ENCODE measurements around the gene ZBTB7C. TPM values are rescaled to one million over a fixed set of nuclear protein-coding genes. Genes with fewer than 3 reads are reported as not detected.
A peak's percentile ranks its signal among the peaks of the same experiment; 100 is the strongest.

The ZBTB7C gene
- total RNA-seq, 2 experiments from 2014 or later, result 0.09 TPM; not detected in 1

- peaks cover 64% of the 10 kb centered on the region for H3K27me3 Mint-ChIP-seq
Measured at GRCh38 chr18:48011926-48012465, 397.2 kb downstream of the ZBTB7C start.

GRCh38 chr18:48010264-48010663 is 398.9 kb downstream of the ZBTB7C start:
- Mint-ChIP-seq H3K9me3 (ENCODE audit: low read depth) (no peaks in the 10 kb centered on the region), H3K4me1 (peaks cover 18% of the 10 kb centered on the region), H3K36me3 (peaks cover 1% of the 10 kb centered on the region), H3K4me3 (no peak overlapping the region), H3K27me3 (peaks cover 61% of the 10 kb centered on the region), H3K27ac (no peak overlapping the region)
- DNase-seq (no peak), ATAC-seq (no peak)
- CTCF ChIA-PET, result no interaction called here

More at GRCh38 chr18:48011926-48012465, 397.2 kb downstream of the ZBTB7C start:
- Mint-ChIP-seq H3K36me3 (peaks cover 1% of the 10 kb centered on the region), H3K27ac (no peak overlapping the region), H3K4me3 (no peak overlapping the region), H3K9me3 (ENCODE audit: low read depth) (no peaks in the 10 kb centered on the region), H3K4me1 (peaks cover 18% of the 10 kb centered on the region)
- DNase-seq (no peak), ATAC-seq (no peak)
- CTCF ChIA-PET, result interaction anchor here (1.7 kb wide), 1 partner anchor 240 kb away, joined by 5 read pairs; no protein-coding TSS in a partner anchor

DNA sequence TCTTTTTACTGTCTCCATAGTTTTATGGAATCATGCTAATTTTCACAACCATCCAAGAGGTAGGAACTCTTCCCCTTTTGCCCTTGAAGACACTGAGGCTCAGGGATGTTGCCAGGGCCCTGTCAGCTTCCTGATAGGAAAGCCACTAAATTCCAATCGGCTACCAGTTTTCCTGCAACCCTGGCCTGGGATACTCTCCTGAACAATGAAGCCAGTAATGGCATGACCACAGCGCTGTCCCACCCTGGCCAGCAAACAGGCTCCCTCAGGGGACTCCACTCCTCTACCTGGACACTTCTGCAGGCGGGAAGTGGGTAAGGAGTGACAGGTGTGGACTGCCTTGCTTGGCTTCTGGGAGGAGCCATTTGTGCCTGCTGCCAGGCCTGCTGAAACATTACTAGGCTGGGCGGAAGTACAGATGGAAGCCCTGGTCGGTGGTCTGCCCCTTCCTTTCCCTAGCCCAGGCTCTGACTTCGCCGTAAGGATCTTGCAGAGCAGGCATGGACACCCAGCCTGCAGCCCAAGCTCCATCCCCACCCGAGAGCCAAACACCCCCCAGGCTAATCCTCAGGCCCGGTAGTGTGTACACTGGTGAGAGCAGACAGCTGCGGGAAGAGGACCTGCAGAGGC is 400.0 kb downstream of the ZBTB7C start:
- no peak for DNase-seq
- CTCF ChIA-PET, result interaction anchor here (2.3 kb wide), 1 partner anchor 12 kb away, joined by 16 read pairs; no protein-coding TSS in a partner anchor

GRCh38 chr18:48007955-48008701 is 401.1 kb downstream of the ZBTB7C start:
- Mint-ChIP-seq H3K9me3 (ENCODE audit: low read depth) (no peaks in the 10 kb centered on the region), H3K4me1 (peaks cover 14% of the 10 kb centered on the region), H3K36me3 (no peaks in the 10 kb centered on the region), H3K4me3 (peak overlapping the region; percentile 51), H3K27me3 (peaks cover 44% of the 10 kb centered on the region), H3K27ac (no peak overlapping the region)
- CTCF ChIA-PET, result interaction anchor here (0.7 to 2.4 kb wide), 6 partner anchors 9 to 235 kb away, joined by 3 to 16 read pairs (median 6); no protein-coding TSS in a partner anchor
- ATAC-seq (peak; percentile 83), DNase-seq (no peak)

More for the DNA sequence above, 400.0 kb downstream of the ZBTB7C start:
- no peaks in the 10 kb centered on the region for H3K9me3 Mint-ChIP-seq (ENCODE audit: low read depth)
- H3K27ac Mint-ChIP-seq, result no peak overlapping the region
- no peak overlapping the region for H3K4me3 Mint-ChIP-seq
- no peak for ATAC-seq
- peaks cover 18% of the 10 kb centered on the region for H3K4me1 Mint-ChIP-seq
- H3K27me3 Mint-ChIP-seq, result peaks cover 54% of the 10 kb centered on the region
- H3K36me3 Mint-ChIP-seq, result no peaks in the 10 kb centered on the region

DNA sequence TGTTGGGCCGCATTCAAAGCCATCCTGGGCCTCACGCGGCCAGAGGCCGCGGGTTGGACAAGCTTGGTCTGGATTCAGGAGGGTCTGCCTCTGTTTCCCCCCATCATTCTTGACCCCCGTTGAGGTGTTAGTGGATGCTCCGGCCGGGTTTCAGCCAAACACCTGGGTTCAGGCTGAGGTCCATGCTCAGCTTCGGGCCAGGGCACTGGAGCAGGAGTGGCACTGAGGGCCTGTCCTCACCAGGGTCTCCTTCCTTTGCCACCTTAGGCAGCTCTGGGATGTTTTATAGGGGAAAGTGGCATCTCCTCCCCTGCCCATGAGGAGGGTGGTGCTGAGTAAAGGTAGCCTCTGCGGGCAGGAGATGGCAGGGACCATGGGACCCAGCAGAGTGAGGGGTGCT is 401.8 kb downstream of the ZBTB7C start:
- DNase-seq (no peak), ATAC-seq (no peak)
- Mint-ChIP-seq H3K9me3 (ENCODE audit: low read depth) (no peaks in the 10 kb centered on the region), H3K27me3 (peaks cover 40% of the 10 kb centered on the region), H3K4me3 (no peak overlapping the region), H3K27ac (no peak overlapping the region), H3K36me3 (no peaks in the 10 kb centered on the region), H3K4me1 (peaks cover 10% of the 10 kb centered on the region)
- CTCF ChIA-PET, result interaction anchor here (0.7 to 2.4 kb wide), 7 partner anchors 9 to 234 kb away, joined by 3 to 16 read pairs (median 5); no protein-coding TSS in a partner anchor

DNA sequence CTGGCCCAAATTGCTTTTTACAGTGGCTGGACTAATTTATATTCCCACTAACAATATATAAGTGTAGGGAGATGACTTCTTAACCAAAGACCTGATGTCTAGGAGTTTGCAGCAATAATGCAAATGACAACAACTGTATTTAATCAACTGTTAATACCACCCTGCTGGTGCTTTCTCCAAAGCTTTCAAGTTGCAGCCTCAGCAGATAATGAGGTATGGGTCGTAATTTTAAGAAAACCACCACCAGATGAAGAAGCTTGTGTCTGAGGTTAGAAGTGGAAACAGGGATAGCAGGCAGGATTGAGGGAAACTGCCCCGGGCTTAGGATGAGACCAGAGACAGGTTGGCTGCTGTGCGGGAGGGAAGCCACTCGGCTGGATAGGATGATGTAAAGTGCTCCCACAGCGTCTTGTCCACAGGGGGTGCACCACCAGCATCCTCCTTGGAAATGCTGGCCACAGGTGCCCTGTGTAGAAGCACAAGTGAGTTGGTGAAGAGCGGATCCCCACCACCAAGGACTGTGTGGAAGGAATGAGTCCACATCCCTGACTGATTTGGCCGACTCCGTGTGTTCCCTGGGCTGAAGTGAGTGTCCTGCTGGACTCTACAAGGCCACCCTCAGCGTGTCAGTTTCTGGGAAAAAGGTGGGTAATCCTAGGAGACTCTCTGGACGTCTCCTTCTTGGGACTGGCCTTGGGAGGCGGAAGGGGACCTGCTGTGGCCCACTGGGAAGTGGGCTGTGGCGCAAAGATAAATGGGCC is 402.6 kb downstream of the ZBTB7C start:
- H3K27ac Mint-ChIP-seq, result no peak overlapping the region

DNA sequence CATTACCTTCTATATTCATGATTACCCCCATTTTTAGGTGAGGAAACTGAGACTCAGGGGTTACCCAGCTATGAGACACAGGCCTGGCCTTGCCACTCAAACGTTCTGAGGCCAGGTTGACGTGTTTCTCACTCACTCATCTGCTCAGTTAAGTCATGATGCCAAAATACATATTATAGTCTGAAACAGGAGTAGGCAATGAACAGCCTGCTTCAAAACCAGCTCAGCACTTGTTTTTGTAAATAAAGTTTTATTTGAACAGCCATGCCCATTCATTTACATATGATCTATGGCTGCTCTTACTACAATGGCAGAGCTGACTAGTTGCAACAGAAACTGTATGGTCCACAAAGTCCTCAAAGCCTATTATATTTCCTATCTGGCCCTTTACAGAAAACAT is 404.6 kb downstream of the ZBTB7C start:
- peaks cover 19% of the 10 kb centered on the region for H3K27me3 Mint-ChIP-seq
- peaks cover 2% of the 10 kb centered on the region for H3K4me1 Mint-ChIP-seq
- H3K4me3 Mint-ChIP-seq, result no peak overlapping the region
- DNase-seq (no peak), ATAC-seq (no peak)
- CTCF ChIA-PET, result interaction anchor here (0.7 kb wide), 1 partner anchor 26 kb away, joined by 3 read pairs; no protein-coding TSS in a partner anchor
- no peaks in the 10 kb centered on the region for H3K9me3 Mint-ChIP-seq (ENCODE audit: low read depth)
- H3K36me3 Mint-ChIP-seq, result no peaks in the 10 kb centered on the region
- no peak overlapping the region for H3K27ac Mint-ChIP-seq

More for the DNA sequence above, 402.6 kb downstream of the ZBTB7C start:
- no peak overlapping the region for H3K4me3 Mint-ChIP-seq
- DNase-seq (no peak), ATAC-seq (no peak)
- no peaks in the 10 kb centered on the region for H3K9me3 Mint-ChIP-seq (ENCODE audit: low read depth)
- peaks cover 3% of the 10 kb centered on the region for H3K4me1 Mint-ChIP-seq
- H3K36me3 Mint-ChIP-seq, result no peaks in the 10 kb centered on the region
- CTCF ChIA-PET, result interaction anchor here (0.6 to 2.4 kb wide), 6 partner anchors 9 to 234 kb away, joined by 3 to 16 read pairs (median 6); no protein-coding TSS in a partner anchor
- peaks cover 35% of the 10 kb centered on the region for H3K27me3 Mint-ChIP-seq

GRCh38 chr18:48003426-48004349 is 405.5 kb downstream of the ZBTB7C start:
- Mint-ChIP-seq H3K27me3 (peaks cover 10% of the 10 kb centered on the region), H3K36me3 (no peaks in the 10 kb centered on the region), H3K4me3 (no peak overlapping the region), H3K27ac (no peak overlapping the region), H3K9me3 (ENCODE audit: low read depth) (no peaks in the 10 kb centered on the region), H3K4me1 (peaks cover 2% of the 10 kb centered on the region)
- DNase-seq (no peak), ATAC-seq (no peak)
- CTCF ChIA-PET, result no interaction called here

DNA sequence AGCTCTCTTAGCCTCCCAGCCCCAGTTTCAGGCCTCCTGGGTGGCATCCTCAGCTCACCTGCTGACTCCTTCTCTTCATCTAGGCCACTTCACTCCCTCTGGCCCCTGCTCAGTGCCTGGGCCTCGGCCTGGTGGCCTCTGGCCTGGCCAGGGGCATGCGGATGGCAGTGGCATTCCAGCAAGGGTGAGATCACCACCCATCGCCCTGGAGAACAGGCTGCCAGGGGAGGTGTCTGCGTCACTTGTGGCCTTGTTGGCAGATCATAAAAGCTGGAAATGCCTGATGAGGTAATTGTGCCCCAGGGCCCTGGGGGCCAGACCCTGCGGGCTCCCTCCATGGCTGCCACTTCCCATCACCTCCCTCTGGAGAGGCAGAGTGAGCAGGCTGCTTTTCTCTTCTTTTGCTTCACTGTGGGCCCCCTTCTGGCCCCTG is 406.2 kb downstream of the ZBTB7C start:
- Mint-ChIP-seq H3K27ac (no peak overlapping the region), H3K4me3 (no peak overlapping the region), H3K4me1 (no peaks in the 10 kb centered on the region), H3K9me3 (ENCODE audit: low read depth) (no peaks in the 10 kb centered on the region), H3K27me3 (peaks cover 8% of the 10 kb centered on the region), H3K36me3 (no peaks in the 10 kb centered on the region)
- CTCF ChIA-PET, result no interaction called here
- DNase-seq, result no peak
- no peak for ATAC-seq

GRCh38 chr18:48000701-48001100 is 408.5 kb downstream of the ZBTB7C start:
- Mint-ChIP-seq H3K27ac (no peak overlapping the region), H3K36me3 (no peaks in the 10 kb centered on the region), H3K4me3 (no peak overlapping the region), H3K9me3 (ENCODE audit: low read depth) (no peaks in the 10 kb centered on the region), H3K4me1 (no peaks in the 10 kb centered on the region), H3K27me3 (peaks cover 7% of the 10 kb centered on the region)
- CTCF ChIA-PET, result interaction anchor here (1.9 kb wide), 1 partner anchor 228 kb away, joined by 5 read pairs; no protein-coding TSS in a partner anchor
- no peak for DNase-seq
- no peak for ATAC-seq

DNA sequence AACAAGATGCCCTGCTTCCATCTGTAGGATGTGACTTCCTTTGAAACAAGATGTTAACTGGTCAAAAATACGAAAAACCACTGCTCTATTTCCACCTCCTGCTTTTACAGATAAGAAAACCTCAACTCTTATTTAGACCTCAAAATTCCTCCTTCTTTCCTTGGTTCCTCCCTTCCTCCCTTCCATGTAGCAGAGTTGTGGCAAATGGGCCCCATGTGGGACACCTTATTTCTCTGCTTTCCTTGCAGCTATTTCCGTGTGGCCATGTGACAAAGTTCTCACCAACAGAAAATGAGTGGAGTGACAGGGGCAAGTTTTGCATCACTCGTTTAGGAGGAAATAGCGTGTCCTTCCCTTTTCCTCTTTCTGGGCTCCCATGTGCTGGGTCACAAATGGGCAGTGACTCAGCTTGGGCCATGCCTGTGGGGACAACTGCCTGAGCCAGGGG is 409.4 kb downstream of the ZBTB7C start:
- H3K27ac Mint-ChIP-seq, result no peak overlapping the region
- CTCF ChIA-PET, result no interaction called here
- H3K27me3 Mint-ChIP-seq, result peaks cover 8% of the 10 kb centered on the region
- DNase-seq (no peak), ATAC-seq (no peak)
- H3K4me3 Mint-ChIP-seq, result no peak overlapping the region
- H3K4me1 Mint-ChIP-seq, result no peaks in the 10 kb centered on the region
- H3K36me3 Mint-ChIP-seq, result no peaks in the 10 kb centered on the region
- H3K9me3 Mint-ChIP-seq (ENCODE audit: low read depth), result no peaks in the 10 kb centered on the region

DNA sequence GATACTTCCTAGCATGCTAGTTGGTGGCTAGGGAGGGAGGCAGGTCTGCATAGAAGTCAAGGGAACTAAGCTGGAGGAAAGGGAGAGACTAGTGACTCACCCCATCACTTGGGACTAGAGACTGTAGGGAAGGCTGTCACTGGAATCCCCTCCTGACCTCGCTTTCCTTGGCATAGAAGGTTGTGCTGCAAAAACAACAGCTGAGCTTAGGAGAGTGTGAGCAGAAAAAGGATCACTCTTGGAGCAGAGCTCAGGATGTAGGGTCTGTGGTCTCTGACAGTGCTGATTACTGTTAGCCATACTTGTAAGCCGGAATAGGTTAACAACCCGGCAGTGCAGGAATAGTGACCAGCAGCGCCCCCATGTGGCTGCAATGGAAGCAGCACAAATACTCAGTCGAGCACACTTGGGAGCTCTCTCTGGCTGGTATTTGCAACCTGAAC is 411.8 kb downstream of the ZBTB7C start:
- Mint-ChIP-seq H3K4me3 (no peak overlapping the region), H3K9me3 (ENCODE audit: low read depth) (no peaks in the 10 kb centered on the region), H3K27ac (no peak overlapping the region), H3K4me1 (no peaks in the 10 kb centered on the region), H3K36me3 (no peaks in the 10 kb centered on the region), H3K27me3 (peaks cover 10% of the 10 kb centered on the region)
- DNase-seq (peak; percentile 50), ATAC-seq (no peak)
- CTCF ChIA-PET, result interaction anchor here (0.5 to 3.7 kb wide), 11 partner anchors 10 to 229 kb away, joined by 3 to 22 read pairs (median 4); no protein-coding TSS in a partner anchor
